HG03280 (cell line): ENCODE results near the gene LMF2.

ENCODE experiments used
- ATAC-seq: cut with Tn5 transposase; IDR thresholded peaks from one replicate; pipeline ENCODE4 v1.9.1; 2021; ENCODE audit warnings: mild to moderate bottlenecking, moderate library complexity; ENCODE audit not compliant: unreplicated experiment

Gene LMF2

DNA sequence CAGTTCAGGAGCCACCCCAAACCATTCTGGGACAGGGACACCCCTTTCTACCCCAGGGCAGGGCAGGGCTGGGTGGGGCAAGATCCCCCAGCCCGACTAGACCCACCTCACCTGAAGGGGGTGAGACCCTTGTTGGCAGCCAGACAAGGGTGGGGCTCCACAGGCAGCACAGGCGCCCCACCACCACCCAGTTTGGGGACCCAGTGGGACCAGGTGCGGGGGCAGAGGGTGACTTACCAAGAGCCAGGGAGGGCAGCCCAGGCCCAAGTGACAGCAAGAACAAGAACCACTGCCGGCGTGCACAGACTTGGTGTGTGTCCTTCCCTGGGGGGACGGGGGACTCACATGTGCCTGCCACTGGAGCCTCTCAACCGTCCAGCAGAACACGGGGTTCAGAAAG, 23.9 kb downstream of the LMF2 start:
- ATAC-seq: no peak

- ATAC-seq: no peak
These were observed 24.4 kb downstream of the LMF2 start for GRCh38 chr22:50483106-50483505.

GRCh38 chr22:50482107-50483074, 25.1 kb downstream of the LMF2 start:
- ATAC-seq: no peak

DNA sequence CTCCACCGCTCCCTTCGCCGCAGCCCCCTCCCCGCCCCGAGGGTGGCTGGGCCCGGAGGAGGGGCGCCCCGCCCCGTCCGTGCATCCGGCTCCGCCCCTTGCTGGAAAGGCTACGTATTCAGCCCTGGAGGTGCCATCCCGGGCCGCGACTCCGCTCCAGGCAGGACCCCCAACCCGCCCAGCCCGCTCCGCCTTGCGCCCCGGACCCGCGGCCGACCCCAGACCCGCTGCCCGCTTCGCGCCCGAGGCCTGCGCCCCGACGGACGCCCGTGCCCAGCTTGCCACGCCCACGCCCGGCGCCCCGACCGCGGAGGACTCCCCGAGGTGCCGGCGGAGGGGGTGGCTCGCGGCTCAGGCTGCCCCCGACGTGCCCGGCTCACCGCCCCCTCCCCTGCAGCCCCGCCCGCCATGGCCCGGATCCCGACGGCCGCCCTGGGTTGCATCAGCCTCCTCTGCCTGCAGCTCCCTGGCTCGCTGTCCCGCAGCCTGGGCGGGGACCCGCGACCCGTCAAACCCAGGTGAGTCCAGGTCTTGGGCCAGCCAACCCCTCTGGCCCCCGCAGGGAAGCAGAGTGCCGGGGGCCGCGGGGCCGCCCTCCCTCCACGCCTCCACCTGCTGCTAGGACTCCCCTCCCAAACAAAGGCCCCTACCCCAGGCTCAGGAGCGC, 25.9 kb downstream of the LMF2 start, which contains the start of gene ADM2:
TSS of gene ADM2 (plus strand) at position 104 of the 667 bp plus-strand sequence. CDS start at position 409, 305 bp downstream.
- no peak for ATAC-seq

DNA sequence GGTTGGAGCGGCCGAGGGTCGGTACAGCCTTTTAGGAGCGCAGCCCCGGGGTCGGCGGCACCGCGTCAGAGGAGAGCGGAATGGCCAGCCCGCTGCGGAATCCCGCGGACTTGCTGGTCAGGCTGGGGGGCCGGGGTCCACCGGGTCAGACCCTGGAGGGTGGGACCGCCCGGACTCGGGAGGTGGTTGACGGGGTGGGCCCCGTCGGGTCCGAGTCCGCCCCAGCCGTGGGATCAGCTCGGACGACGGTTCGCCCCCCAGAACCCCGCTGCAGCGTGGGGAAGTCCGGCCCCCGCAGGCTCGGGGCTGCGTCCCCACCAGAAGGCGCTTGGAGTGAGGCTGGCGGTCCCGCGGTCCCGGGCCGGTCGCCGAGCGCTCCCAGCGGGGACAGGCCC, 26.5 kb downstream of the LMF2 start:
- ATAC-seq: no peak

GRCh38 chr22:50479721-50480120, 27.8 kb downstream of the LMF2 start:
- ATAC-seq: no peak

DNA sequence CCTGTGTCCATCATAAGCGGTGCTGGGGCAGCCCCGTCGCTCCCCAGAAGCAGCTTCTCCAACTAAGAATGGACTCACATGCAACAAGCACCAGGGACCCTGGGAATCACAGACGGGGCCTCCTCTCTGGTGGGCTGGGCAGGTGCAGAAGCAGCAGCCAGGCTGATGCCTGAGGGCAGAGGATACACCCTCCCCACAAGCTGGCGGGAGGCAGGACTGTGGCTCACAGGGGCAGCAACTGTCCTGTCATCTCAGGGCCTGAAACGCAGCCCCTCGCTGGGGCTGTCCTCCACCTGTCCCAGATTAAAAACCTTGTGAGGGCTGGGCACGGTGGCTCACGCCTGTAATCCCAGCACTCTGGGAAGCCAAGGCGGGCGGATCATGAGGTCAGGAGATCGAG, 29.6 kb downstream of the LMF2 start:
- ATAC-seq: no peak

- ATAC-seq: no peak
These were observed 30.6 kb downstream of the LMF2 start for GRCh38 chr22:50476868-50477267.

- ATAC-seq: no peak
These were observed 31.9 kb downstream of the LMF2 start for GRCh38 chr22:50475652-50476002.

GRCh38 chr22:50474710-50475651, 32.5 kb downstream of the LMF2 start, which contains the start of gene SBF1:
Gene SBF1, minus strand, starts transcription at chr22:50475035. Its CDS starts 195 bp downstream, at chr22:50474840.
- ATAC-seq: peak; percentile 76

- ATAC-seq: no peak
These were observed 33.4 kb downstream of the LMF2 start for GRCh38 chr22:50473855-50474671.

- no peak for ATAC-seq
These were observed 34.4 kb downstream of the LMF2 start for GRCh38 chr22:50473088-50473487.

- no peak for ATAC-seq
These were observed 35.5 kb downstream of the LMF2 start for GRCh38 chr22:50471962-50472361.

GRCh38 chr22:50471197-50471847, 36.2 kb downstream of the LMF2 start:
- no peak for ATAC-seq

GRCh38 chr22:50470491-50470890, 37.0 kb downstream of the LMF2 start:
- ATAC-seq: no peak

- ATAC-seq: peak; percentile 49
These were observed 37.9 kb downstream of the LMF2 start for GRCh38 chr22:50469377-50470305.

GRCh38 chr22:50468626-50469025, 38.9 kb downstream of the LMF2 start:
- no peak for ATAC-seq

- ATAC-seq: no peak
These were observed 39.6 kb downstream of the LMF2 start for GRCh38 chr22:50467773-50468440.
